T follicular helper cell (primary cell): Measurements from ENCODE around the gene TOX4.
"Not testable (repeated sequence)": the region's sequence is repeated elsewhere in the genome, so short reads cannot be mapped to it uniquely, and the experiment has no call there.

ENCODE experiments used
- DNase-seq: peaks from one replicate; pipeline ENCODE4 v3.0.0-alpha.2; 2020; ENCODE audit warnings: low read depth
- total RNA-seq, 2 experiments: gene quantifications; one replicate each; lab custom pipeline; 2026; lab: John Stamatoyannopoulos, UW

The TOX4 gene
- 120 to 133 reads per million in 2 experiments for total RNA-seq

- peak; percentile 93 for DNase-seq
Measured at GRCh38 chr14:21476925-21477681, at the start of gene TOX4, which contains the start of gene RAB2B. Gene TOX4, plus strand, starts transcription at chr14:21477195. Its CDS starts 84 bp downstream, at chr14:21477279. Gene RAB2B, minus strand, starts transcription at chr14:21476959. Its CDS starts 87 bp downstream, at chr14:21476872.

- DNase-seq, result no peak
Measured at GRCh38 chr14:21428930-21429329, 48.1 kb upstream of the TOX4 start.

GRCh38 chr14:21431126-21431525 lies 45.9 kb upstream of the TOX4 start:
- no peak for DNase-seq

- no peak for DNase-seq
Measured at GRCh38 chr14:21436567-21437062, 40.4 kb upstream of the TOX4 start.

GRCh38 chr14:21437063-21437901 lies 39.7 kb upstream of the TOX4 start:
- peak; percentile 99 for DNase-seq

- no peak for DNase-seq
Measured at GRCh38 chr14:21440859-21441258, 36.1 kb upstream of the TOX4 start.

- DNase-seq, result not testable (repeated sequence)
Measured at GRCh38 chr14:21442657-21443056, 34.3 kb upstream of the TOX4 start.

- DNase-seq, result no peak
Measured at GRCh38 chr14:21449899-21450216, 27.1 kb upstream of the TOX4 start.

GRCh38 chr14:21454843-21455544 lies 22.0 kb upstream of the TOX4 start:
- no peak for DNase-seq

- no peak for DNase-seq
Measured at GRCh38 chr14:21455592-21455911, 21.4 kb upstream of the TOX4 start.

- peak; percentile 99 for DNase-seq
Measured at GRCh38 chr14:21455912-21456667, 20.9 kb upstream of the TOX4 start, which contains the start of gene CHD8. Gene CHD8, minus strand, starts transcription at chr14:21456123. Its CDS starts 24,480 bp downstream, at chr14:21431643.

- no peak for DNase-seq
Measured at GRCh38 chr14:21467616-21468015, 9.4 kb upstream of the TOX4 start.

GRCh38 chr14:21475767-21476522 lies 1.1 kb upstream of the TOX4 start:
- no peak for DNase-seq

- peak; percentile 84 for DNase-seq
Measured at GRCh38 chr14:21476523-21476924, 471 bp upstream of the TOX4 start.

GRCh38 chr14:21486640-21487087 lies 9.7 kb downstream of the TOX4 start:
- DNase-seq, result no peak

- no peak for DNase-seq
Measured at GRCh38 chr14:21494902-21495762, 18.1 kb downstream of the TOX4 start.

- no peak for DNase-seq
Measured at GRCh38 chr14:21496453-21496852, 19.5 kb downstream of the TOX4 start.

- no peak for DNase-seq
Measured at GRCh38 chr14:21498540-21499526, 21.8 kb downstream of the TOX4 start.
